NCI-H1048 (cell line): ENCODE data around the gene MAP3K13.
A peak's percentile ranks its signal among the peaks of the same experiment; 100 is the strongest.
"Not testable (repeated sequence)": the region's sequence is repeated elsewhere in the genome, so short reads cannot be mapped to it uniquely, and the experiment has no call there.

ENCODE experiments used
- DNase-seq: peaks from one replicate; lab custom pipeline; 2025; lab: John Stamatoyannopoulos, UW

The MAP3K13 gene

GRCh38 chr3:185342459-185343174 is 20.3 kb upstream of the MAP3K13 start:
- DNase-seq: no peak

- no peak for DNase-seq
Measured at GRCh38 chr3:185347399-185347798, 15.5 kb upstream of the MAP3K13 start.

GRCh38 chr3:185350841-185351240 is 12.1 kb upstream of the MAP3K13 start:
- no peak for DNase-seq

- no peak for DNase-seq
Measured at GRCh38 chr3:185351396-185351795, 11.5 kb upstream of the MAP3K13 start.

- no peak for DNase-seq
Measured at GRCh38 chr3:185353225-185353624, 9.7 kb upstream of the MAP3K13 start.

- peak; percentile 47 for DNase-seq
Measured at GRCh38 chr3:185353823-185354614, 8.9 kb upstream of the MAP3K13 start.

GRCh38 chr3:185356499-185356898 is 6.4 kb upstream of the MAP3K13 start:
- DNase-seq: no peak

- DNase-seq: no peak
Measured at GRCh38 chr3:185361920-185362319, 1.0 kb upstream of the MAP3K13 start.

GRCh38 chr3:185363662-185364203 is 797 bp downstream of the MAP3K13 start:
- no peak for DNase-seq

GRCh38 chr3:185365291-185366073 is 2.5 kb downstream of the MAP3K13 start:
- no peak for DNase-seq

GRCh38 chr3:185366074-185366335 is 3.1 kb downstream of the MAP3K13 start:
- DNase-seq: no peak

GRCh38 chr3:185366913-185367312 is 4.0 kb downstream of the MAP3K13 start:
- no peak for DNase-seq

GRCh38 chr3:185370349-185370748 is 7.4 kb downstream of the MAP3K13 start:
- not testable (repeated sequence) for DNase-seq

GRCh38 chr3:185371306-185372074 is 8.6 kb downstream of the MAP3K13 start:
- peak; percentile 42 for DNase-seq

GRCh38 chr3:185381320-185382058 is 18.6 kb downstream of the MAP3K13 start:
- DNase-seq: no peak

- no peak for DNase-seq
Measured at GRCh38 chr3:185382154-185382553, 19.2 kb downstream of the MAP3K13 start.

GRCh38 chr3:185386515-185386914 is 23.6 kb downstream of the MAP3K13 start:
- not testable (repeated sequence) for DNase-seq

GRCh38 chr3:185387646-185388045 is 24.7 kb downstream of the MAP3K13 start:
- DNase-seq: no peak

GRCh38 chr3:185393055-185393454 is 30.1 kb downstream of the MAP3K13 start:
- no peak for DNase-seq

GRCh38 chr3:185397676-185398075 is 34.7 kb downstream of the MAP3K13 start:
- no peak for DNase-seq
